ENCODE measurements around the gene PAK1.
A peak's percentile ranks its signal among the peaks of the same experiment; 100 is the strongest.

The PAK1 gene

GRCh38 chr11:77374611-77375031 lies 99.3 kb downstream of the PAK1 start:
- FAIRE-seq, result peak; percentile 17

DNA sequence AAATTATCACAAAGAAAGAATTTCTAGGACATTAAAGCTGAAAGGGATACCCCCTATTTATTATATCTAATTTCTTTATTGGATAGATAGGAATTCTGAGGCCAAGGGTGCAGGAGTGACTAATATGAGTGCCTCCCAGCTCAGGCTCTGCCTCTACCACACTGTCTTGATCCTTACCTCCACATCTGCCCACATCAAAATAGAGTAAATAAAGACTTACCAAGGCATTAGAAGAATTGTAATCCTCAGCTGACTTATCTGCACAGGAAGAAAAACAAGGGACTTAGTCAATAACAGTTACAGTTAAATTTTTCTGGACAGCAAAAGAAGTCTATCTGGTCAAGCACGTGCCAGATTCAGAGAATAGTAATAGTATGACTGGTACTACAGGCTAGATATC lies 99.8 kb downstream of the PAK1 start:
- FAIRE-seq (no peak), DNase-seq (ENCODE audit: low spot score) (no peak)

More at GRCh38 chr11:77374611-77375031, 99.3 kb downstream of the PAK1 start:
- no peak for DNase-seq (ENCODE audit: low spot score)

- DNase-seq (ENCODE audit: low spot score) (no peak), FAIRE-seq (peak; percentile 59)
These were observed 101.2 kb downstream of the PAK1 start for GRCh38 chr11:77372726-77373125.

DNA sequence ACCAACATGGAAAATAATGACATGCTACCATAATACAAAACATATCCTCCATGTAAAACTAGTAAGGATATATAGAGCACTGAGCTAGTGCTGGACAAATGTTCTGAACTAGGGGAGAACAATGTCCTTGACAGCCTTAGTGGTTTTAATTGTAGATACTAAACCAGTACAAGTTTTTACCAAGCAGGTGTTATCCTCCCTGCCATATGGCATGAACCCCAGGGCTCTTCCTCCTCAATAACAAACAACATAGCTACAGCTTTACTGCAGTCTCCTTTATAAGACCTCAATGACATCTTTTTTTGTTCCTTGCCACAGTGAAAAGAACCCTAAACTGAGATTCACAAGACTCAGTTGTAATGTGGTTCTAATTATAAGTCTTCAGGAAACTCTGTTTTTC lies 102.2 kb downstream of the PAK1 start:
- no peak for DNase-seq (ENCODE audit: low spot score)

DNA sequence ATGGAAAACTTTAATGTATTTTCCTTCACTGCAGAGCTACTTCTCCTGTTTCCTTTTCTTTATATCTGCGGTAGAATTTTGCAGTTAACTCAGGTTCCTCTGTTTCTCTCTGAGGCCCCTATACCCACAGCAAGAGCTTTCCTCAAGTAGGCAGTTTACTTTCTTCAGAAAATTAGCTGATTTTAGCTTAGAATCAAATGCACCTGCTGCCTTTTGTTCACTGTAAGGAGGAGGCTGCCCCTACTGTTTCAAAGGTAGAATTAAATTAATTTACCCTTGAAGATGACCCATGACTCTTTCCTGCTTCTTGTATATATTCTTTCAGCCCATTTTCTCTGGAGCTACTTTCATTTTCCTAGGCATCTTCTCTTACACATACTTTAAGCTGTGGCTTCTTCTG lies 103.7 kb downstream of the PAK1 start:
- no peak for FAIRE-seq
- DNase-seq (ENCODE audit: low spot score), result no peak

More for the DNA sequence above, 102.2 kb downstream of the PAK1 start:
- FAIRE-seq, result no peak

DNA sequence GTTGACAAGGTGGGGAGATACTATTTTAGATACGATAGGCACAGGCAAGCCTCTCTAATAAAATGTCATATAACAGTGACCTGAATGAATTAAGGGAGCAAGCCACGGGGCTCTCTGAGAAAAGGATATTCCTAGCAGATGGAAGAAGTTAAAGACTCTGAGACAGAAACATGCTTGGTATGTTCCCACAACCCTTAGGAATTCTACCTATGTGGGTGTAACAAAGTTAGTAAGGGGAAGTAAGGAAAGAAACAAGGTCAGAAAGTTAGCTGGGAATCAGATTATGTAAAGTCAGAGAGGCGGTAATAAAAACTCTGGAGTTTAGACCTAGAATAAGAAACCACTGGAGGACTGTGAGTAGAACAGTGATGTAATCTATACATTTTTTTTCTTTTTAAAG lies 112.7 kb downstream of the PAK1 start:
- FAIRE-seq, result no peak
- DNase-seq (ENCODE audit: low spot score), result peak; percentile 52

DNA sequence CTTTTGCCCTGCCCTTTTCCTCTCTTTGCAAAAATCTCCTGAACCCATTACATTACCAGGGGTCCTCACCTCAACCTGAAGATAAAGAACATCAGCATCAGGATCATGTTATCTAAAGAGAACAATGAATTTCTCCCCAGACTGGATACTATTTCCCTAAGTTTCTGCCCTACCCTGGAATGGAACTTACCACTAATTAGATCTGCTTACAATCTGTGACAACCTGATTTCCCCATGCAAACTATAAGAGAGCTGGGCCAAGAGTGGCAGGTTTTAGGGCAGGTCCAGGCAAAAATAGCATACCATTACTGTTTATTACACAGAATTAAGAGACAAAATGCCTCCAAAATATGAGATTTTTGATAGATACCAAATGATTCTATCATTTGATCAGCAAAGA lies 114.4 kb downstream of the PAK1 start:
- FAIRE-seq (no peak), DNase-seq (ENCODE audit: low spot score) (no peak)

- FAIRE-seq (peak; percentile 56), DNase-seq (ENCODE audit: low spot score) (no peak)
These were observed 120.8 kb downstream of the PAK1 start for GRCh38 chr11:77353131-77353530.

- FAIRE-seq, result no peak
- no peak for DNase-seq (ENCODE audit: low spot score)
These were observed 122.5 kb downstream of the PAK1 start for GRCh38 chr11:77351281-77351886.

DNA sequence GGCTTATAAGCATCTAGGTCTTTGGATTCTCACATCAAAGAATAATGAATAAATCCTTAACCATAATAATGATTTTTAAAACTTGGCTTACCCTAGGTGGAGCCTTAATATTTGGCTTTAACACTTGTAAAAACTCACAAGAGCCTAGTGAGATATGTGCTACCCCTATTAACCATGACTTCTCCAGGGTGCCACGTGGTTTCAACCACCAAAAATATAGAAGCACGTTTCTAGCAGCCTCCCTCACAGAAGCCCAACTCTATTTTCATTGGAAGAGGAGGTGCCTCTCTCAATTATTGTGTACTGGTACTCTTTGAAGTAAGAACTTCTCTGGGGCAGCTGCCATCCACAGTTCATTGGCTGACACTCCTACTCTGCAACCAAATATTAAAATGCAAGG lies 125.9 kb downstream of the PAK1 start:
- FAIRE-seq, result no peak
- DNase-seq (ENCODE audit: low spot score), result no peak

- DNase-seq (ENCODE audit: low spot score) (peak; percentile 6), FAIRE-seq (no peak)
These were observed 126.8 kb downstream of the PAK1 start for GRCh38 chr11:77346906-77347603.

DNA sequence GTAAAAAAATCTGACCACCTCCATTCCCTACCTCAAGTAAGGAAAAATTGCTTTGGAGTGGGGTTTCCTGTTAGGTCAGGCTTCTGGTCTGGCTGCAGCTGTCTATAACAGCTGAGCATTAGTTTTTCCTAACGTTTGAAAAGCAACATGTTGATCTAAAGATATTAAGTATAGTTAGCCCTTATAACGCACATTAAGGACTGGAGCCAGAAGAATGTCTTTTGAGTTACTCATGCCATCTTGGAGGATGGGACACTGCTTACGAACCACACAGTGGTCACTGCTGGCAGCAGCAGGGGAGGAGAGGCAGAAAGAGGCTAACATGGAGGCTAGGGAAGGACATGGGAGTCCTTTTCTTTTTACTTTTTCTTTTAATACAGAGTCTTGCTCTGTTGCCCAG lies 128.3 kb downstream of the PAK1 start:
- FAIRE-seq (peak; percentile 85), DNase-seq (ENCODE audit: low spot score) (no peak)

- no peak for FAIRE-seq
- no peak for DNase-seq (ENCODE audit: low spot score)
These were observed 133.4 kb downstream of the PAK1 start for GRCh38 chr11:77340501-77340900.

GRCh38 chr11:77332259-77332658 lies 141.6 kb downstream of the PAK1 start:
- FAIRE-seq (no peak), DNase-seq (ENCODE audit: low spot score) (no peak)

DNA sequence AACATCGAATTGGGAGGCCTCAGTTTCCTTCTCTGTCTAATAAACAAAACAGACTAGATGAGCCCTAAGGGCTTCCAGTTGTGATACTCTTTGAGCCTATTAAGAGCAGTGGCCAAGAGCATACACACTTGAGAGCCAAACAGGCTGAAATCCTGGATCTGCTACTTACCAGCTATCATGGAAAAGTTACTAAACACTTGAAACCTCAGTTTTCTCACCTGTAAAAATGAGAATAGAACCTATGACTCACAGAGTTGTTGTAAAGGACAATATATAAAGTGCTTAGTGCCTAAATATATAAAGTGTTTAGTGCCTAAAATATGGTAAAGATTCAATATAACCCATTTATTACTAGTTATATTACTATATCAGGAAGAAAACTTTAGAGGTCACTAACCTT lies 148.7 kb downstream of the PAK1 start:
- FAIRE-seq, result no peak
- DNase-seq (ENCODE audit: low spot score), result no peak

- FAIRE-seq, result no peak
- DNase-seq (ENCODE audit: low spot score), result no peak
These were observed 149.4 kb downstream of the PAK1 start for GRCh38 chr11:77324508-77324907.

DNA sequence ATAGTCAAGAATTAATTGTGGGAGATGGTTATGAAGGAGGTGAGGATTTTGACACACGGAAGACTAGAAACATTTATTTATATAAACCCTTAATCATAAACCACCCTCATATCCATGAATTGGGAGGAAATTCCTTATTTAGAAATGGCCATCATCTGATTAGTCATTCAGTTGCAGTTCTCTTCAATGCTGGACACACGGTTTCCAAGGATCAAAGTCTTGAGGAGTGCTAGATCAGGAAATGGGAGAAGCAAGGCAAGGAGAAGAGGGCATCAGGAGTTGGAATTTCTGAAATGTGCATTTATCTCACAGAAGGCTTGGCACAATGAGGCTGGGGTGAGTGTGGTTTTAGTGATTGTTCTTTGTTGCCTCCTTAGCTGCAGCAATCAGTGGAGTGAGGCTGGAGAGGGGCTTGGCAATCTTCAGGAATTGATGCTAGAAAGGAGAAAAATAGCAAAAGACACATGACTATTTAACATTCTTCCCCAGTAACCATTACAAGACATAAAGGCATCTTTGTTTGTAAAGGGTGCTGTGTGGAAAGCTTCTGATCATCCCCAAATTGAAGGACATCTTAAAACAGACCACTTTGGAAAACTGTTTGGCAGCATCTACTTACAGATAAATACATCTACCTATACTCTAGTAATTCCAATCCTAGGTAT lies 150.8 kb downstream of the PAK1 start:
- no peak for FAIRE-seq
- no peak for DNase-seq (ENCODE audit: low spot score)

DNA sequence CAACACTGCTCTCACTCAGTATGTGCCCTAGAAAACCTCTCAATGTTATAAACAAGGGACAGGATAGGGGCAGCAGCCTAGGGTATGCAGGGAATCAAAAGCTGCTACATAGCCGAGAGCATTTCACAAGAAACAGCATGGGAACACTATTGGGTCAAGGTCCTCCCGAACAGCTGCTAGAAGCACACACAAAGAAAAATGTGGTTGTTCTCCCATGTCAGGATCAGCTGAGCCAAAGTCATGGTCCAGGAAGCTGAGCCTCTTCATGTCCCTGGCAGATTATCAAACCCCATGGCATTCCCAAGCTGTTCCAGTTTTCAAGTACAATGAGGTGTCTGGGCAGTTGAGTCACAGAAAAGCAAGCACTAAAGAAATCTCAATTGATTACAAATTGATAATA lies 151.4 kb downstream of the PAK1 start:
- no peak for DNase-seq (ENCODE audit: low spot score)
- no peak for FAIRE-seq

DNA sequence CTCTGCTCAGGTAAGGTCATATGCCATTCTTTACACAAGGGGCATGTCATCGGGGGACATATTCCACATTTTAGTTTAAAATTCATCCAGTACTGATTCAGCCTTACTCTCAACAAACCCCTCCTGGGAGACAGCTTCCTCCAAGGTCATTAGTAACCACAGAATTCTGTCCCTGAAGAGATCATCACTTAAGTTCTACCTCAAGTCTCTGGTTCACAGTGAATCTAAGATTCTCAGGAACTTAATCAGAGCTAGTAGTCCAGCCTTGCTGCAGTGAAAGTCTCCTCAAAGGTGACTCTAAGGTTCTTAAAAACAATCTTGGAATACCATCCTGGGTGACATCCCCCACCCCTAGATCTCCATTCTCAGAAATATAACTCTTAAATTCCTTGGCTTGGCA lies 153.5 kb downstream of the PAK1 start:
- DNase-seq (ENCODE audit: low spot score) (no peak), FAIRE-seq (no peak)

DNA sequence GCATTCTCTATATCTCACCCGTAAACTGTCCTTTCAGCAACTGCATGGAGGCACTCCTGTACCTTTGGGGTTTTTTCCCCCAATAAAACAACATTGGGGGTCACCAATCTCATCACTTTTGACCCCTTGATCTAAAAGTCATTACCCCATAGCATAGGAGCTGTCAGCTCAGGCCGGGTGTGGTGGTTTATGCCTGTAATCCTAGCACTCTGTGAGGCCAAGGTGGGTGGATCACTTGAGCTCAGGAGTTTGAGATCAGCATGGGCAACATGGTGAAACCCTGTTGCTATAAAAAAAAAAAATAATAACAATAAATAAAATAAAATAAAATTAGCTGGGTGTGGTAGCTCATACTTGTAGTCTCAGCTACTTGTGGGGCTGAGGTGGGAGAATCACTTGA lies 155.3 kb downstream of the PAK1 start:
- FAIRE-seq (no peak), DNase-seq (ENCODE audit: low spot score) (no peak)

DNA sequence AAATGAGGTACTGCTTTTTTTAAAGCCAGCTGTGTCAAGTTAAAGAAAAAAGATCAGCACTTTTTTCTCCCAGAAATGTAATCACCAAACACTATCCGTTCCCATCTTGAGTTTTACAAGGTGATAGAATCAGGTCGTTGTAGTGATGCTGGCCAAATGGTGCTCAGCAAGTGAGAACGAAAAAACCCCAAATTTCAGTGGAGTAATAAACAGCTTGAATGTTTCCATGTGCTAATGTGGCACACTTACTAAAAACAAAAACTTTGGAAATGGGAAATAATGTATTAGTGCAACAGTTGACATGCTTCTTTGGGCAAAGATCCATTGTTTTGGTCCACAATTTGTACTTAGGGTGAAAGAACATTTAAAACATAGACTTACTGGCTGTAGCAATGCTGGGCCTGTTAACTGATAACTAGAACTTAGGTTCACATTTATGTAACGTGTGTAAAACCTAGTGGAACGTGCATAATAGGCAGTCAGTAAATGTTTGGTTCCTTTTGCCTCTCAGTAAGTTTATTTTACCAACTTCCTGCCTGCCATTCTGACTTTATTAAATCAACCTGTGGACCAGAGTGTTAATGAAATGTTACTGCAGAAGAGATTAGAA lies 157.1 kb downstream of the PAK1 start:
- no peak for FAIRE-seq
- DNase-seq (ENCODE audit: low spot score), result no peak

DNA sequence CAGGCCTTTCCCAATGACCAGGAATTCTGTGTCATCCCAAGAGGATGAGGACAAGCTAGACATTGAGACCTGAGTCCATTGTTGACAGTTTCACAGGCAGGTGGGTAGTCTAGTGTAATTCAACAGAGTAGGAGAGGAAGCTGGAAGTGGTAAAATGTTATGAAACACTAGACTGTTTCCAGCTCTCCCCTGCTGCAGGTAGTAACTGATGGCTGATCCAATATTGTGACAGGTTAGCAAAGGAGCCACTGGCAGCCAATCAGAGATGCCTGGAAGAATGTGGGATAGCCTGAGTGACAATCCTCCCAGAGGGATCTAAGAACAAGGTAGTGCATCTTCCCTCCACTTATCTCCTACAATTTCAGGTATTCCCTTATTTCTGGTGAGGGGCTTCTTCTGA lies 161.8 kb downstream of the PAK1 start:
- DNase-seq (ENCODE audit: low spot score), result no peak
- FAIRE-seq, result no peak

All from urothelium cell line (cell line).